ENCODE measurements around the gene ARHGAP5.

The ARHGAP5 gene

GRCh38 chr14:32205554-32205953 is 128.4 kb downstream of the ARHGAP5 start:
- no peak for TF ChIP-seq CTCF (IDR thresholded peaks at IDR 0.05; ENCODE audit: extremely low read depth, missing control alignments)
- no peak for DNase-seq (ENCODE audit: low spot score)

DNA sequence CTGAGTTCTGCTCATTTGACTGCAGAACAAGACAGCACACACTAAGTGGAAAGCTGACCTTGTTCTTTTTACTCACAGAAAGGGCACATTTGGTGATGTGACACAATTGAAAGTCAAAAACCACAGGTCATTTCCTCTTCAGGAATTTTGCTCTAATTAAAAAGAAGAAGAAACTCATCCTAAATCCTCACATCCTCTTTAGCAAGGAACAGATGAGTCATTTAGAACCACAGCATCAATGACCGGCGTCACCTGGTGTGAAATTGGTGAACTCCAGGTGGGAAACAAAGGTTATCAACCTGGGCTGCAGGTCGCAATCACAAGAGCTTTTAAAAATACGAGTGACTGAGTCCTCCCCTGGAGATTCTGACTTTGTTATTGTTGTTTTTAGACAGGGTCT is 128.9 kb downstream of the ARHGAP5 start:
- no peak for TF ChIP-seq CTCF (IDR thresholded peaks at IDR 0.05; ENCODE audit: extremely low read depth, missing control alignments)
- DNase-seq (ENCODE audit: low spot score) = no peak

DNA sequence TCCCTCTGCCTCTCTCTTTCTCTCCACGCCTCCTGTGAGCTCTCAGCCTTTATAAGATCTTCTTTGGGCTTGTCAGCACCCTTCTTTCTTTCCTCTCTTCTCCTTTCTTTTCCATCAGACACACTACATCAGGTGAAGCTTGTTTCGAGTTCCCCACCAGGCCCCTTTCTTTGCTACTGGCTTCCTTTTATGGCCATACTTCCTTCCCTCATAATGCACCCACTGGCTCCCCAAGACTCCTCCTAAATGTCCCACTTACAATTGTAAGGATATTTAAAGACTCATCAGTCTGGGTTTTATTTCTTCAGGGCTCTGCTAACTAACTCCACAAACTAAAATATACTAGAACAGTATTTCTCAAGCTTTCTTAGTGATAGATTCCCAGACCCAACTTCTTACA is 129.4 kb downstream of the ARHGAP5 start:
- no peak for DNase-seq (ENCODE audit: low spot score)
- no peak for TF ChIP-seq CTCF (IDR thresholded peaks at IDR 0.05; ENCODE audit: extremely low read depth, missing control alignments)

DNA sequence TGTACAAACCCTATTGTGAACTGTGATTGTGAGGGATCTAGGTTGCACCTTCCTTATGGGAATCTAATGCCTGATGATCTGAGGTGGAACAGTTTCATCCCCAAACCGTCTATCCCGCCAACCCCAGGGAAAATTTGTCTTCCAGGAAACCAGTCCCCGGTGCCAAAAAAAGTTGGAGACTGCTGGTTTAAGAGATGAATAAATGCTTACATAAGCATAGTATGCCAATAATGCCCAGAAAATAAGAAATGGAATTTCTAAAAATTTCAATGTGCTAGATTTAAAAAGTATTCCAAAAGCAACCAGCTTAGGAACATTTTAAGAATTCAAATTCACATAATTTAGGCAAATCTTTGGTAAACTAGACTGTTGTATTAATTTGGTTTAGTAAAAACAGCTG is 131.4 kb downstream of the ARHGAP5 start:
- no peak for TF ChIP-seq CTCF (IDR thresholded peaks at IDR 0.05; ENCODE audit: extremely low read depth, missing control alignments)
- DNase-seq (ENCODE audit: low spot score) = no peak

Measured in GM20000 (cell line).